Mammary epithelial cell (primary cell): Measurements from ENCODE around the gene ST3GAL3.
"Not testable (repeated sequence)": the region's sequence is repeated elsewhere in the genome, so short reads cannot be mapped to it uniquely, and the experiment has no call there.

Experiments used
- CTCF ChIP-seq, 2 donors: IDR thresholded peaks in 1 of 2; conservative IDR thresholded peaks in 1 of 2; 2 replicates each; pipeline ENCODE4 v1.5.1; 2011 to 2012; ENCODE audit warnings: inconsistent platforms in 2 of 2, low read length in 2 of 2, mild to moderate bottlenecking in 2 of 2, control low read depth in 1 of 2, low read depth in 1 of 2; ENCODE audit not compliant: insufficient read depth in 1 of 2; ENCODE audit errors: extremely low read depth in 1 of 2
- EZH2 ChIP-seq: IDR thresholded peaks from 2 replicates; pipeline ENCODE4 v1.6.1; 2012; ENCODE audit warnings: low read length, inconsistent platforms, borderline replicate concordance

- not testable (repeated sequence) for TF ChIP-seq CTCF (conservative IDR thresholded peaks at IDR 0.05 in 1 of 2, IDR thresholded peaks at IDR 0.05 in 1 of 2; ENCODE audit: extremely low read depth in 1 of 2, insufficient read depth in 1 of 2, low read depth in 1 of 2, low read length in 2 of 2); EZH2
These were observed 70.6 kb downstream of the ST3GAL3 start for GRCh38 chr1:43777916-43778315.
